ENCODE data around the gene MGMT. TPM values are rescaled to one million over a fixed set of nuclear protein-coding genes. Genes with fewer than 3 reads are reported as not detected.

The MGMT gene
- total and polyA plus RNA-seq, 2 donors from 2014 or later: 25.9 to 70.0 TPM

DNA sequence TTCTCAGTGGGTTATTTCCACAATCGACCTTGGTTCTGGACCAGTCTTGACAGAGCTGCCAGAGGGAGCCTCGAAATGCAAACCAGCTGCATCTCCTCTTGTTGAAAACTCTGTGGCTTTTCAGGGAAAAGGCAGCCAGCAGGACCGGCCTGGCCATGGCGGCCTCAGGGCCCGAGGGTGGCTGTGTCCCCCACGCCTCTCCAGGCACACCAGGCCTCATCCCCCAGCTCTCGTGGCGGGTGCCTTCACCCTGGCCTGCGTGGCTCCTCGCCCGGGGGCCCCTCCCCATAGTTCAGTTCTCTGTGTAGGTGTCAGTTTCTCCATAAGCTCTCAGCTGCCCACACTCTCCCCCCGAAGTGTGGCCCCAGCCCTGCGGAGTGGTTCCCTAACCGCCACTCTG, 63.5 kb downstream of the MGMT start:
- DNase-seq: no peak
- peaks cover 0 to 26% (median 19%) of the 10 kb centered on the region in 3 donors for H3K4me1 ChIP-seq (ENCODE audit: control insufficient read depth in 2 of 3, insufficient read depth in 2 of 3, low read depth in 1 of 3, low read length in 3 of 3)
- H3K9me3 ChIP-seq (ENCODE audit: control insufficient read depth in 2 of 3, insufficient read depth in 1 of 3, low read length in 3 of 3): no peaks in the 10 kb centered on the region
- no peak overlapping the region for H3K4me3 ChIP-seq (ENCODE audit: low read length in 3 of 3)
- H3K27ac ChIP-seq (ENCODE audit: low read depth in 2 of 2, low read length in 2 of 2): peak overlapping the region; percentile 51 to 82
- H3K27me3 ChIP-seq (ENCODE audit: control insufficient read depth, insufficient read depth, low read length): no peaks in the 10 kb centered on the region
- TF ChIP-seq, protein P1, sequence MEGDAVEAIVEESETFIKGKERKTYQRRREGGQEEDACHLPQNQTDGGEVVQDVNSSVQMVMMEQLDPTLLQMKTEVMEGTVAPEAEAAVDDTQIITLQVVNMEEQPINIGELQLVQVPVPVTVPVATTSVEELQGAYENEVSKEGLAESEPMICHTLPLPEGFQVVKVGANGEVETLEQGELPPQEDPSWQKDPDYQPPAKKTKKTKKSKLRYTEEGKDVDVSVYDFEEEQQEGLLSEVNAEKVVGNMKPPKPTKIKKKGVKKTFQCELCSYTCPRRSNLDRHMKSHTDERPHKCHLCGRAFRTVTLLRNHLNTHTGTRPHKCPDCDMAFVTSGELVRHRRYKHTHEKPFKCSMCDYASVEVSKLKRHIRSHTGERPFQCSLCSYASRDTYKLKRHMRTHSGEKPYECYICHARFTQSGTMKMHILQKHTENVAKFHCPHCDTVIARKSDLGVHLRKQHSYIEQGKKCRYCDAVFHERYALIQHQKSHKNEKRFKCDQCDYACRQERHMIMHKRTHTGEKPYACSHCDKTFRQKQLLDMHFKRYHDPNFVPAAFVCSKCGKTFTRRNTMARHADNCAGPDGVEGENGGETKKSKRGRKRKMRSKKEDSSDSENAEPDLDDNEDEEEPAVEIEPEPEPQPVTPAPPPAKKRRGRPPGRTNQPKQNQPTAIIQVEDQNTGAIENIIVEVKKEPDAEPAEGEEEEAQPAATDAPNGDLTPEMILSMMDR (IDR thresholded peaks at IDR 0.05; ENCODE audit: borderline replicate concordance, extremely low read depth, insufficient read depth): no peak
- peak overlapping the region in 1 of 3 donors; percentile 30 for H3K9ac ChIP-seq (ENCODE audit: low read length in 3 of 3)
- no peaks in the 10 kb centered on the region for H3K36me3 ChIP-seq (ENCODE audit: control insufficient read depth in 2 of 3, insufficient read depth in 3 of 3, low read length in 3 of 3)
- intact Hi-C loops (cut with DNase I): no loop called here
- no peak for FAIRE-seq

- Histone ChIP-seq H3K9ac (ENCODE audit: low read length in 3 of 3) (peak overlapping the region in 1 of 3 donors; percentile 30), H3K4me3 (ENCODE audit: low read length in 3 of 3) (no peak overlapping the region), H3K27ac (ENCODE audit: low read depth in 2 of 2, low read length in 2 of 2) (peak overlapping the region; percentile 69 to 82), H3K9me3 (ENCODE audit: control insufficient read depth in 2 of 3, insufficient read depth in 1 of 3, low read length in 3 of 3) (no peaks in the 10 kb centered on the region), H3K4me1 (ENCODE audit: control insufficient read depth in 2 of 3, insufficient read depth in 2 of 3, low read depth in 1 of 3, low read length in 3 of 3) (peaks cover 0 to 26% (median 19%) of the 10 kb centered on the region in 3 donors), H3K27me3 (ENCODE audit: control insufficient read depth, insufficient read depth, low read length) (no peaks in the 10 kb centered on the region), H3K36me3 (ENCODE audit: control insufficient read depth in 2 of 3, insufficient read depth in 3 of 3, low read length in 3 of 3) (peaks cover 0 to 3% (median 0%) of the 10 kb centered on the region in 3 donors)
- no peak for FAIRE-seq
- DNase-seq: peak in 3 of 5 donors; percentile 56 to 69 (median 64)
- TF ChIP-seq, protein P1 (IDR thresholded peaks at IDR 0.05; ENCODE audit: borderline replicate concordance, extremely low read depth, insufficient read depth): no peak
- intact Hi-C loops (cut with DNase I): no loop called here
These were observed 64.3 kb downstream of the MGMT start for GRCh38 chr10:129531195-129531968.

- H3K27me3 ChIP-seq (ENCODE audit: control insufficient read depth, insufficient read depth, low read length): no peaks in the 10 kb centered on the region
- FAIRE-seq (no peak), DNase-seq (no peak)
- H3K27ac ChIP-seq (ENCODE audit: low read depth in 2 of 2, low read length in 2 of 2): peak overlapping the region in 1 of 2 donors; percentile 69
- intact Hi-C loops (cut with DNase I): no loop called here
- H3K4me3 ChIP-seq (ENCODE audit: low read length in 3 of 3): no peak overlapping the region
- peaks cover 0 to 26% (median 19%) of the 10 kb centered on the region in 3 donors for H3K4me1 ChIP-seq (ENCODE audit: control insufficient read depth in 2 of 3, insufficient read depth in 2 of 3, low read depth in 1 of 3, low read length in 3 of 3)
- H3K36me3 ChIP-seq (ENCODE audit: control insufficient read depth in 2 of 3, insufficient read depth in 3 of 3, low read length in 3 of 3): peaks cover 0 to 3% (median 3%) of the 10 kb centered on the region in 3 donors
- H3K9ac ChIP-seq (ENCODE audit: low read length in 3 of 3): no peak overlapping the region
- no peaks in the 10 kb centered on the region for H3K9me3 ChIP-seq (ENCODE audit: control insufficient read depth in 2 of 3, insufficient read depth in 1 of 3, low read length in 3 of 3)
- TF ChIP-seq, protein P1 (IDR thresholded peaks at IDR 0.05; ENCODE audit: borderline replicate concordance, extremely low read depth, insufficient read depth): no peak
These were observed 65.1 kb downstream of the MGMT start for GRCh38 chr10:129531969-129532660.
